ENCODE results near the gene STK11.

Gene STK11

GRCh38 chr19:1262623-1263123 is 57.1 kb downstream of the STK11 start:
- DNase-seq: no peak

- DNase-seq: no peak
These were observed 57.6 kb downstream of the STK11 start for GRCh38 chr19:1263188-1263587.

GRCh38 chr19:1264801-1265614 is 59.4 kb downstream of the STK11 start:
- DNase-seq: no peak

- DNase-seq: peak; percentile 75
These were observed 60.1 kb downstream of the STK11 start for GRCh38 chr19:1265615-1266128.

- peak; percentile 82 for DNase-seq
These were observed 60.7 kb downstream of the STK11 start for GRCh38 chr19:1266129-1266915.

- DNase-seq: peak; percentile 62
These were observed 61.4 kb downstream of the STK11 start for GRCh38 chr19:1266916-1267476.

- DNase-seq: no peak
These were observed 62.1 kb downstream of the STK11 start for GRCh38 chr19:1267477-1268225.

- no peak for DNase-seq
These were observed 62.9 kb downstream of the STK11 start for GRCh38 chr19:1268226-1269064.

- peak; percentile 100 for DNase-seq
These were observed 63.5 kb downstream of the STK11 start, which contains the start of gene CIRBP for GRCh38 chr19:1269065-1269477. Gene CIRBP, plus strand, starts transcription at chr19:1269332. Its CDS starts 1,602 bp downstream, at chr19:1270934.

- peak; percentile 87 for DNase-seq
These were observed 64.1 kb downstream of the STK11 start for GRCh38 chr19:1269478-1270212.

- peak; percentile 34 for DNase-seq
These were observed 64.8 kb downstream of the STK11 start for GRCh38 chr19:1270213-1270853.

- no peak for DNase-seq
These were observed 65.4 kb downstream of the STK11 start for GRCh38 chr19:1270854-1271527.

- no peak for DNase-seq
These were observed 66.2 kb downstream of the STK11 start for GRCh38 chr19:1271528-1272422.

- peak; percentile 27 for DNase-seq
These were observed 67.1 kb downstream of the STK11 start for GRCh38 chr19:1272423-1273262.

- DNase-seq: peak; percentile 58
These were observed 67.9 kb downstream of the STK11 start for GRCh38 chr19:1273263-1274041.

- DNase-seq: no peak
These were observed 68.7 kb downstream of the STK11 start for GRCh38 chr19:1274081-1274851.

All from inflammatory macrophage treated with lipopolysaccharide for 4 hours (primary cell).